OCI-LY7 (cell line): Measurements from ENCODE around the gene HRC. TPM values are rescaled to one million over a fixed set of nuclear protein-coding genes. Genes with fewer than 3 reads are reported as not detected.
A peak's percentile ranks its signal among the peaks of the same experiment; 100 is the strongest.
"Not testable (repeated sequence)": the region's sequence is repeated elsewhere in the genome, so short reads cannot be mapped to it uniquely, and the experiment has no call there.

ENCODE experiments used
- BruUV-seq: library from RNA; stranded (reverse); fragments of 400-500 nt; replicated peaks from 2 replicates; lab custom pipeline; 2021; lab: Mats Ljungman, UMichigan
- CTCF ChIA-PET: fragments of 300-600 bp; sonication (Branson Sonifier 250); formaldehyde crosslinking; loops from one replicate; lab custom pipeline; 2022; ENCODE audit warnings: antibody characterized with exemption; ENCODE audit not compliant: unreplicated experiment; lab: Charles Lee
- POLR2A ChIA-PET: fragments of 300-600 bp; sonication (Branson Sonifier 250); formaldehyde crosslinking; loops from one replicate; lab custom pipeline; 2022; ENCODE audit warnings: antibody characterized with exemption; lab: Charles Lee
- DNase-seq: peaks from one replicate; pipeline ENCODE4 v3.0.0-alpha.2; 2015; ENCODE audit warnings: low spot score
- H2AFZ ChIP-seq: fragments of 200-600 bp; sonication (generic), shearing (Covaris generic); 2 replicates; pipeline ENCODE4 v1.6.1; 2014; ENCODE audit warnings: mild to moderate bottlenecking, antibody characterized with exemption, low read length, moderate library complexity
- H3K27ac ChIP-seq: fragments of 200-600 bp; sonication (generic); 2 replicates; pipeline ENCODE4 v1.5.1; 2014; ENCODE audit warnings: mixed run types, low read depth, mild to moderate bottlenecking, moderate library complexity, low read length, inconsistent platforms; ENCODE audit not compliant: poor library complexity, severe bottlenecking
- H3K36me3 ChIP-seq: fragments of 200-600 bp; sonication (generic); 2 replicates; pipeline ENCODE4 v1.6.1; 2014; ENCODE audit warnings: mild to moderate bottlenecking, antibody characterized with exemption, low read length, moderate library complexity, mixed read lengths; ENCODE audit not compliant: insufficient read depth
- H3K4me1 ChIP-seq: fragments of 200-600 bp; sonication (generic); 2 replicates; pipeline ENCODE4 v1.5.1; 2014; ENCODE audit warnings: mild to moderate bottlenecking, low read length; ENCODE audit not compliant: insufficient read depth, poor library complexity, severe bottlenecking
- H3K4me2 ChIP-seq: fragments of 200-600 bp; sonication (generic); 2 replicates; pipeline ENCODE4 v1.6.1; 2014; ENCODE audit warnings: mild to moderate bottlenecking, low read length
- H3K4me3 ChIP-seq: fragments of 200-600 bp; sonication (generic); 2 replicates; pipeline ENCODE4 v1.5.1; 2014; ENCODE audit warnings: mild to moderate bottlenecking, low read depth, low read length; ENCODE audit not compliant: poor library complexity, severe bottlenecking
- H3K79me2 ChIP-seq: fragments of 200-600 bp; sonication (generic); 2 replicates; pipeline ENCODE4 v1.6.1; 2016; ENCODE audit warnings: low read depth, mild to moderate bottlenecking, low read length, moderate library complexity, mixed read lengths; ENCODE audit not compliant: insufficient read depth
- H3K9me2 ChIP-seq: fragments of 200-600 bp; sonication (generic); 2 replicates; pipeline ENCODE4 v1.6.1; 2016; ENCODE audit warnings: mild to moderate bottlenecking, low read length, mixed read lengths; ENCODE audit not compliant: insufficient read depth
- H3K9me3 ChIP-seq: fragments of 200-600 bp; sonication (generic); 2 replicates; pipeline ENCODE4 v1.6.1; 2014; ENCODE audit warnings: mild to moderate bottlenecking, mixed run types, low read length, mixed read lengths
- H4K20me1 ChIP-seq: fragments of 200-600 bp; sonication (generic); 2 replicates; pipeline ENCODE4 v1.6.1; 2014; ENCODE audit warnings: mild to moderate bottlenecking, antibody characterized with exemption, low read length, moderate library complexity, mixed read lengths; ENCODE audit not compliant: insufficient read depth
- CTCF ChIP-seq: fragments of 200-600 bp; sonication (generic); conservative IDR thresholded peaks from 2 replicates; pipeline ENCODE4 v1.5.1; 2014; ENCODE audit warnings: mild to moderate bottlenecking, antibody characterized with exemption, low read length, moderate library complexity, mixed read lengths
- EZH2phosphoT487 ChIP-seq: fragments of 200-600 bp; sonication (generic); IDR thresholded peaks from 2 replicates; pipeline ENCODE4 v1.6.1; 2018; ENCODE audit warnings: low read depth, borderline replicate concordance, mild to moderate bottlenecking, mixed run types, antibody characterized with exemption, low read length, moderate library complexity, mixed read lengths
- intact Hi-C: fragments of 100-400 bp; cut with micrococcal nuclease; formaldehyde crosslinking; loops from one replicate; pipeline ENCODE4 v1.10.0; 2022; ENCODE audit not compliant: unreplicated experiment
- total RNA-seq, 2 experiments: library from RNA; depleted of rRNA in 1 of 2; stranded (reverse); fragments of >200 nt in 1 of 2; shearing (Covaris generic) in 1 of 2; gene quantifications; 2 replicates each; pipeline ENCODE4 v1.2.3, GENCODE V29; 2014 to 2022

HRC gene
- total RNA-seq, 2 experiments from 2014 or later, result not detected

DNA sequence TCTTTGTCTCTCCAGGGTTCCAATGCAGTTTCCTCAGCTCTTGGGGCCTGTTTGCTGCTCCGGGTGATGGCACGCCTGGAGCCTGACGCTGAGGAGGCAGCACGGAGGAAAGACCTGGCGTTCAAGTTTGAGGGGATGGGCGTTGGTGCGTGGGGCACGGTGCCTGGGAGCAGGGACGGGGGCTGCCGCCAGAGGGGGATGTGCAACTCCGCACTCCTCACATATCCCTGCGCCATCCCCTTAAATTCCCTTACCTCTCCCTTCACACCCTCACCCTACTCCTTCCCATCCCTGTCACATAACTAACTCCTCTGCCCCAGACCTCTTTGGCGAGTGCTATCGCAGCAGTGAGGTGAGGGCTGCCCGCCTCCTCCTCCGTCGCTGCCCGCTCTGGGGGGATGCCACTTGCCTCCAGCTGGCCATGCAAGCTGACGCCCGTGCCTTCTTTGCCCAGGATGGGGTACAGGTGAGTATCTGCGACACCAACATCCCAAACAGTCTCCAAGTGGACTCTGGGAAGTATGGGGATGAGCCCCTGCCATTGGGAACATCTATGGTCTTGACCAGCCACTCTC lies 33.5 kb upstream of the HRC start:
- Histone ChIP-seq H3K4me3 (no peak overlapping the region), H3K4me1 (peaks cover 12% of the 10 kb centered on the region), H3K27ac (no peak overlapping the region), H4K20me1 (no peaks in the 10 kb centered on the region), H3K9me2 (no peaks in the 10 kb centered on the region), H2AFZ (no peak overlapping the region), H3K79me2 (no peaks in the 10 kb centered on the region), H3K4me2 (no peak overlapping the region), H3K9me3 (peaks cover 5% of the 10 kb centered on the region; the same call in 1 of the 2 replicates), H3K36me3 (no peaks in the 10 kb centered on the region)
- no TSS peak for BruUV-seq
- POLR2A ChIA-PET, result no interaction called here
- no peak for DNase-seq
- CTCF ChIA-PET, result no interaction called here
- TF ChIP-seq CTCF, result no peak
- TF ChIP-seq EZH2phosphoT487, result no peak
- intact Hi-C loops, result no loop called here

DNA sequence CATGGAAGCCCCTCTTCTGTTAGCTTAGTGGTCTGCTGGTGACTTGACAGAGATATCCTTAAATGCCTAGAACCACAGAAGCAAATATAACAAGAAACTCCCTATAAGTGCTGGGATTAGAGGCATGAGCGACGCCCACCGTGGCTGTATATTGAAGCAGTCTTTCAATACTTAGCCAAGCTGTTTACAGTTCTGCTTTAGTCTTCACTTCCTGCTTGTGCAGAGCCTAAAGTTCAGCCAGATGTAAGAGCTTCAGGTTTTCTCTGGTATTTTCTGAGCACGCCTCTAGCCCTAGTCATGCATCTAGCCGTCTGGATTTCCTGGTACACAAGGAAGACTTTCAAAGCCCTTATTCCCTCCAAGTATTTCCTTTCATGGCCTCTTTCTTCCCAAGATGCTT lies 30.9 kb upstream of the HRC start:
- Histone ChIP-seq H3K4me1 (peaks cover 12% of the 10 kb centered on the region), H3K4me3 (no peak overlapping the region), H3K4me2 (no peak overlapping the region), H3K9me3 (peaks cover 5% of the 10 kb centered on the region; the same call in 1 of the 2 replicates), H4K20me1 (no peaks in the 10 kb centered on the region), H3K9me2 (no peaks in the 10 kb centered on the region), H2AFZ (peak overlapping the region; percentile 91), H3K79me2 (no peaks in the 10 kb centered on the region), H3K36me3 (no peaks in the 10 kb centered on the region), H3K27ac (peak overlapping the region; percentile 8)
- intact Hi-C loops, result no loop called here
- ChIA-PET POLR2A (no interaction called here), CTCF (no interaction called here)
- peak; percentile 49 for DNase-seq
- no TSS peak for BruUV-seq
- no peak for TF ChIP-seq EZH2phosphoT487

GRCh38 chr19:49182848-49183375 lies 27.7 kb upstream of the HRC start:
- Histone ChIP-seq H2AFZ (no peak overlapping the region), H3K27ac (no peak overlapping the region), H3K9me2 (no peaks in the 10 kb centered on the region), H3K9me3 (peaks cover 5% of the 10 kb centered on the region; the same call in 1 of the 2 replicates), H3K4me3 (no peak overlapping the region), H3K4me2 (no peak overlapping the region), H3K36me3 (no peaks in the 10 kb centered on the region), H4K20me1 (no peaks in the 10 kb centered on the region), H3K79me2 (no peaks in the 10 kb centered on the region), H3K4me1 (peaks cover 6% of the 10 kb centered on the region)
- TF ChIP-seq CTCF, result no peak
- no peak for TF ChIP-seq EZH2phosphoT487
- intact Hi-C loops, result no loop called here
- no peak for DNase-seq
- no TSS peak for BruUV-seq
- CTCF ChIA-PET, result no interaction called here
- POLR2A ChIA-PET, result no interaction called here

DNA sequence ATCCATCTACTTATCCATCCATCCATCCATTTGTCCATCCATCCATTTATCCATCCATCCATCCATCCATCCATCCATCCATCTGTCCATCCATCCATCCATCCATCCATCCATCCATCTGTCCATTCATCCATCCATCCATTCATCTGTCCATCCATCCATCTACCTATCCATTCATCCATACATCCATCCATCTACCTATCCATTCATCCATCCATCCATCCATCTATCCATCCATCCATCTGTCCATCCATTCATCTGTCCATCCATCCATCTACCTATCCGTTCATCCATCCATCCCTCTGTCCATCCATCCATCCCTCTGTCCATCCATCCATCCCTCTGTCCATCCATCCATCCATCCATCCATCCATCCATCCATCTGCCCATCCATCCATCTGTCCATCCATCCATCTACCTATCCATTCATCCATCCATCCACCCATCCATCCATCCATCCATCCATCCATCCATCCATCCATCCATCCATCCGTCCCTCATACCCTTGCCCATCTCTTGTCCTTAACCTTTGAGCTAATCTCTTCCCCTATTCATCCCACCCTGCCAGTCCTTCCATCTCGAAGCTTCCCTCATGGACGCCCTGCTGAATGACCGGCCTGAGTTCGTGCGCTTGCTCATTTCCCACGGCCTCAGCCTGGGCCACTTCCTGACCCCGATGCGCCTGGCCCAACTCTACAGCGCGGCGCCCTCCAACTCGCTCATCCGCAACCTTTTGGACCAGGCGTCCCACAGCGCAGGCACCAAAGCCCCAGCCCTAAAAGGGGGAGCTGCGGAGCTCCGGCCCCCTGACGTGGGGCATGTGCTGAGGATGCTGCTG lies 27.0 kb upstream of the HRC start:
- CTCF ChIA-PET, result interaction anchor here (0.6 kb wide), 1 partner anchor 37 kb away, joined by 6 read pairs; no protein-coding TSS in a partner anchor
- DNase-seq, result not testable (repeated sequence)

More for the DNA sequence above, 27.0 kb upstream of the HRC start:
- BruUV-seq, H3K9me3 ChIP-seq, H4K20me1 ChIP-seq, H3K4me3 ChIP-seq, H3K79me2 ChIP-seq, POLR2A ChIA-PET, intact Hi-C loops, H3K36me3 ChIP-seq, H3K4me1 ChIP-seq, H2AFZ ChIP-seq, H3K27ac ChIP-seq, H3K9me2 ChIP-seq, H3K4me2 ChIP-seq: not testable (repeated sequence)
